ENCODE data around the gene PXN.

The PXN gene

DNA sequence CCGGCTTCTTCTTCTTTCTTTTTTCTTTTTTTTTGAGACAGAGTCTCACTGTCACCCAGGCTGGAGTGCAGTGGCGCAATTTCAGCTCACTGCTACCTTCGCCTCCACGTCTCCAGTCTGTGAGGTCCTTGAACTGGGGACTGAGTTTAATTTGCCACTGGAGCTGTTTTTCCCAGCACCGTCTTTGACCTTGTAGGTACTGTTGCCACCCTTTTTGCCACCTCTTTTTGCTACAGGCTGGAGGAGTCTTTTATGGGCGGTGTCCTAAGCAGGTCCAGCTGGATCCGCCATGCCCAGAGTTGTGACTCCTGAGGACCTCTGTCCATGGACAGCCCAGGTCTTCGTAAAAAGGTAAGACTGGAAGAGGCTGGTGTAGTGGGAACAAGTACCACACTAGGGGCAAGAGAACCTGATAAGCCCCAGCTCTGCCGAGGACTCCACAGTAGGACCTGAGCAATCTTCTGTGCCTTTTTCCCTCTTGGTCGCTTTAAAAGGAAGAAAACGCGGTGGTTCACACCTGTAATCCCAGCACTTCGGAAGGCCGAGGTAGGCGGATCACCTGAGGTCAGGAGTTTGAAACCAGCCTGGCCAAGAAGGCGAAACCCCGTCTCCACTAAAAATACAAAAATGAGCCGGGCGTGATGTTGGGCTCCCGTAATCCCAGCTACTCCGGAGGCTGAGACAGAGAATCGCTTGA, 25.2 kb upstream of the PXN start:
- no peak for DNase-seq (ENCODE audit: low read depth, low spot score)
- H3K4me3 ChIP-seq (ENCODE audit: low read depth, low read length), result peak overlapping the region; percentile 2
- POLR2A ChIA-PET, result interaction anchor here (0.7 to 4.9 kb wide), 27 partner anchors 9 to 1207 kb away, joined by 3 to 249 read pairs (median 6); partner anchors contain the start of genes DYNLL1, PXN, RPLP0 and SIRT4
- CTCF ChIA-PET, result interaction anchor here (0.7 to 12.0 kb wide), 7 partner anchors 9 to 89 kb away, joined by 3 to 175 read pairs (median 9); partner anchors contain the start of genes PXN, RPLP0 and SIRT4
- no peak for TF ChIP-seq CTCF (IDR thresholded peaks at IDR 0.05; ENCODE audit: insufficient read depth, low read length, missing control alignments)

DNA sequence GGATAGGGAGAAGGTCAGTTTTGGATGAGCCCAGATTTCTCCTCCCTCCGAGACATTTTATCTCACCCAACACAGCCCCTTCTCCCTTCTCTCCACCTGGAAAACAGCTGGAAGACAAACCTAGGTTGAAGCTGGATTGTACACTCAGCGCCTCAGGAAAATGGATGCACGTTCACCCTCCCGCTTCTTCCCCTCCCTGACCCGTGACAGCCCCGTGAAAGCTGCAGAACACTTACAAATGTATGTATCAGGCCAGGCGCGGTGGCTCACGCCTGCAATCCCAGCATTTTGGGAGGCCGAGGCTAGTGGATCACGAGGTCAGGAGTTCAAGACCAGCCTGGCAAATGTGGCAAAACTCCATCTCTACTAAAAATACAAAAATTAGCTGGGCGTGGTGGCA, 22.0 kb upstream of the PXN start:
- ChIA-PET POLR2A (interaction anchor here (1.7 kb wide), 1 partner anchor 86 kb away, joined by 9 read pairs; the partner anchor contains the start of gene RPLP0), CTCF (interaction anchor here (1.4 to 12.0 kb wide), 3 partner anchors 14 to 60 kb away, joined by 5 to 175 read pairs (median 23); partner anchors contain the start of genes PXN and SIRT4)
- no peak for TF ChIP-seq CTCF (IDR thresholded peaks at IDR 0.05; ENCODE audit: insufficient read depth, low read length, missing control alignments)
- H3K4me3 ChIP-seq (ENCODE audit: low read depth, low read length), result no peak overlapping the region
- DNase-seq (ENCODE audit: low read depth, low spot score), result no peak

DNA sequence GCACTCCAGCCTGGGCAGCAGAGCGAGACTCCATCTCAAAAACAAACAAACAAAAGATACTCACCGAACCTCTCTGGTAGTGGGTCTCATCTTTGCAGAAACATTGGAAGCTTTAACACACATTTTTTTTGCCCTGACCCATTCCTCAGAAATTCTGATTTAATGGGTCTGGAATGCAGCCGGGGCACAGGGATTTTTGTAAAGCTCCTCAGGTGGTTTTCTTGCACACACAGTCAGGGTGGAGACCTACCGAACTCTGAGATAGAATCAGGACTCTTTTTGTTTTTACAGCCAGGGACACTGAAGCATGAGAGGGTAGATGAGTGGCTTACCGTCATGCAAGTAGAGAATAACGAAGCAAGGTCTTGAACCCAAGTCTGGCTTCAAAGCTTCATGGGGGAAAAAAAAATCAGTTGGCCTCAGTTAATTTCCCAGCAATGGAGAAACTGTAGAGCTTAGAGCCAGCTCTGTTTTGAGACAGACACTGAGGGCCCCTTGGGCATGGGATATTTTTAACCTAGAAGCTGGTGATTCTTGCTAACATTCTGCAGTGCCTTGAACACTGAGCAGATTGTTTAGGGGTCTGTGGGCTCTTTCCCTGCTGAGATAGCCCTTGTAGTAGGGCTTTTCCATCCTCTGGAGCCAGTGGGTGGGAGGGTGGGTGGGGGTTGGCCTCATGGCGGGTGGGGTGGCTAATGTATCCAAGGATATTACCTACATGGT, 21.4 kb upstream of the PXN start:
- no peak for TF ChIP-seq CTCF (IDR thresholded peaks at IDR 0.05; ENCODE audit: insufficient read depth, low read length, missing control alignments)
- no peak for DNase-seq (ENCODE audit: low read depth, low spot score)
- POLR2A ChIA-PET, result interaction anchor here (0.6 to 1.7 kb wide), 3 partner anchors 51 to 86 kb away, joined by 3 to 9 read pairs (median 8); partner anchors contain the start of gene RPLP0
- CTCF ChIA-PET, result interaction anchor here (0.9 to 12.0 kb wide), 5 partner anchors 13 to 59 kb away, joined by 3 to 175 read pairs (median 5); partner anchors contain the start of genes PXN and SIRT4
- H3K4me3 ChIP-seq (ENCODE audit: low read depth, low read length), result no peak overlapping the region

- no peak for DNase-seq (ENCODE audit: low read depth, low spot score)
- H3K4me3 ChIP-seq (ENCODE audit: low read depth, low read length), result no peak overlapping the region
- POLR2A ChIA-PET, result interaction anchor here (1.1 to 1.4 kb wide), 2 partner anchors 8 to 30 kb away, joined by 3 to 7 read pairs; partner anchors contain the start of gene RNU4-1
- CTCF ChIA-PET, result interaction anchor here (2.3 to 12.0 kb wide), 3 partner anchors 18 to 57 kb away, joined by 6 to 175 read pairs (median 17); partner anchors contain the start of genes PXN and SIRT4
- no peak for TF ChIP-seq CTCF (IDR thresholded peaks at IDR 0.05; ENCODE audit: insufficient read depth, low read length, missing control alignments)
These were observed 18.9 kb upstream of the PXN start for GRCh38 chr12:120284381-120284780.

DNA sequence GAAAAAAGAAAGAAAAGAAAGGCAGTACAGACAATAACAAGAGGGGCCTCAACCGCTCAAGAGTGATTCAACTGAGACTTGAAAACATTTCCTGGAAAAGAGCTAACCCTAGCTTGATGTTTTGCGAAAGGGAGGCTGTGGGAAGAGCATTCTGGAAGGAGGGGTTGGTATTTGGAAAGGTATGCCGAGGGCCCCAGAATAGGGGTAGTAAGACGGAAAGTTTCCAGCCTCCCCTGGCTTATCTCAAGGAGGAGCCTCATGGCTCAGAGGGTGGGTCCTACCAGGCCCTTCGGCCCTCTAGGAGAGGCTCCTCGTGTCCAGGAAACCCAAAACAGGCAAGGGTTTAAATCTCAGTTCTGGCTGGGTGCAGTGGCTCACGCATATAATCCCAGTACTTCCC, 17.8 kb upstream of the PXN start:
- POLR2A ChIA-PET, result interaction anchor here (1.0 to 1.4 kb wide), 2 partner anchors 9 to 53 kb away, joined by 3 to 7 read pairs; partner anchors contain the start of gene RNU4-1
- CTCF ChIA-PET, result interaction anchor here (0.9 to 12.0 kb wide), 4 partner anchors 17 to 56 kb away, joined by 3 to 175 read pairs (median 12); partner anchors contain the start of genes PXN and SIRT4
- TF ChIP-seq CTCF (IDR thresholded peaks at IDR 0.05; ENCODE audit: insufficient read depth, low read length, missing control alignments), result no peak

More for the DNA sequence above, 17.8 kb upstream of the PXN start:
- no peak for DNase-seq (ENCODE audit: low read depth, low spot score)
- H3K4me3 ChIP-seq (ENCODE audit: low read depth, low read length), result no peak overlapping the region
